Fibroblast of the aortic adventitia (primary cell): ENCODE measurements around the gene GOLGA7B. TPM values are rescaled to one million over a fixed set of nuclear protein-coding genes. Genes with fewer than 3 reads are reported as not detected.

Experiments
- DNase-seq: peaks from one replicate; pipeline ENCODE4 v3.0.0-alpha.2; 2010; ENCODE audit warnings: low read depth
- H3K4me3 ChIP-seq: 2 replicates; pipeline ENCODE4 v1.5.1; 2011; ENCODE audit warnings: low read depth, mild to moderate bottlenecking, control low read depth, low read length, moderate library complexity
- total RNA-seq: library from RNA; depleted of rRNA; stranded (reverse); fragments of >200 nt; gene quantifications from 2 replicates; pipeline ENCODE4 v1.2.3, GENCODE V29; 2012; ENCODE audit warnings: low replicate concordance
- TF ChIP-seq, protein P1 (sequence below): IDR thresholded peaks from 2 replicates; pipeline ENCODE4 v1.5.1; 2011; ENCODE audit warnings: mild to moderate bottlenecking, low read length, control low read depth, inconsistent platforms; ENCODE audit not compliant: insufficient read depth

Gene GOLGA7B
- total RNA-seq, 1 donor, result not detected

DNA sequence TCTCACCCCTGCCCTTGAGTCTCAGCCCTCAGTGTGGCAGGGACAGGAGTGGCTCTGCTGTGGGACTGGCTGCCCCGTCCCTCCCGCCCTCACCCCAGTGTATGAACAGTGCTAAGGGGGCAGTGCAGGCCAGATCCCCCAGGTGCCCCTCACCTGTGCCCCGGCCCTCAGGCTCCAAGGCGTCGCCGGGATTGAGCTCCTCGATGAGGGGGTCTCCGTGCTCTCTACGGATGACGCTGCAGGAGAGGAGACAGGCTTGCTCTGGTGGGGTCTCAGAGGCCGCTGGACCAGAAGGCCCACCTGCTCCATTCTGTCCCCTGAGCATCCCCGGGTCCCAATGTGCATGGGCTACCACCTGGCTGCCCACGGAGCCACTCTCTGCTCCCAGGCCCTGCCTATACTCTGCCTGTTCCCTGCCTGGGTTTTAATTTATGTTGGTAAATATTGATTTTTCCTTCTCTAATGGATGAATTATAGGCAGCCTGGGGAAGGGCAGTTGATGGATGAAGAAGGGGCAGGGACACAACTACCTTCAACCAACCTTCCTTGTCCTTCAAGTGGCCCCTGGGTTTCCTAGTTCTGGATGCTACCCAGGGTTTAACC lies 47.2 kb downstream of the GOLGA7B start:
- TF ChIP-seq, protein P1, sequence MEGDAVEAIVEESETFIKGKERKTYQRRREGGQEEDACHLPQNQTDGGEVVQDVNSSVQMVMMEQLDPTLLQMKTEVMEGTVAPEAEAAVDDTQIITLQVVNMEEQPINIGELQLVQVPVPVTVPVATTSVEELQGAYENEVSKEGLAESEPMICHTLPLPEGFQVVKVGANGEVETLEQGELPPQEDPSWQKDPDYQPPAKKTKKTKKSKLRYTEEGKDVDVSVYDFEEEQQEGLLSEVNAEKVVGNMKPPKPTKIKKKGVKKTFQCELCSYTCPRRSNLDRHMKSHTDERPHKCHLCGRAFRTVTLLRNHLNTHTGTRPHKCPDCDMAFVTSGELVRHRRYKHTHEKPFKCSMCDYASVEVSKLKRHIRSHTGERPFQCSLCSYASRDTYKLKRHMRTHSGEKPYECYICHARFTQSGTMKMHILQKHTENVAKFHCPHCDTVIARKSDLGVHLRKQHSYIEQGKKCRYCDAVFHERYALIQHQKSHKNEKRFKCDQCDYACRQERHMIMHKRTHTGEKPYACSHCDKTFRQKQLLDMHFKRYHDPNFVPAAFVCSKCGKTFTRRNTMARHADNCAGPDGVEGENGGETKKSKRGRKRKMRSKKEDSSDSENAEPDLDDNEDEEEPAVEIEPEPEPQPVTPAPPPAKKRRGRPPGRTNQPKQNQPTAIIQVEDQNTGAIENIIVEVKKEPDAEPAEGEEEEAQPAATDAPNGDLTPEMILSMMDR, result no peak
- DNase-seq, result no peak
- no peak overlapping the region for H3K4me3 ChIP-seq

DNA sequence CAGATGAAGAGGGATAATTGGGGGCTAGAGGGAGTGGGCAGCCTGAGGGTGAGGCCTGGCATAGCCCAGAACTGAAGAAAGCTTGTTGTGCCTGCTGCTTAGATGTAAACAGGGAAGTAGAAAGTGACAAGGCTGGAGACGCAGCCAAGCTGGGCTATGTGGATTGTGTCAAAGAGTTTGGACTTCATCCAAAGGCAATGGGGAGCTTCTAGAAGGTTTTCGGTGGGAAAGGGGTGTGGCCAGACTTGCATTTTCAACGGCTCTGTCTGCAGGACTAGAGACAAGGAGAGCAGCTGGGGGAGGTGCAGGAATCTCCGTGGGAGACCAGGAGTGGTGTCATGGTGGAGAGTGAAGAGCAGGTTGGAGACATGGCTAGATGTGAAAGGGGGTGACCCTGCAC lies 48.8 kb downstream of the GOLGA7B start:
- TF ChIP-seq, protein P1, result no peak
- no peak for DNase-seq
- H3K4me3 ChIP-seq, result no peak overlapping the region

DNA sequence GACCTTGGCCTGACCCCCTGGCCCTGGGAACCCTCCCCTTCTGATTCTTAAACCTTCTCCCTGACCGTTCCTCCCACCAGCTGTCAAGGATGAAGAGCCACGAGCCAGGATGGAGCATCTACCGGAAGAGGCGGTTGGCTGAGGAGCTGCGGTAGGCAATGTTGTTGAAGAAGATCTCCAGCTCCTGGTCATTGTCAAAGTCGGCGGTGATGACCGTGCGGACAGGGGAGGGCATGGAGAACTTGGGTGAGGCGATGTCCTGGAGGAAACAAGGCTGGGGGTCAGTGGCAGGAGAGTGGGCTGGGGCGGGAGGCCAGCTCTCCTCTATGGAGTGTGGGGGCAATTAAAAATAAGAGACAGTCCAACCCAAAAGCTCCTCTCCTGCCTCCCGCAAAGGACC lies 51.7 kb downstream of the GOLGA7B start:
- no peak overlapping the region for H3K4me3 ChIP-seq
- DNase-seq, result no peak
- TF ChIP-seq, protein P1, result no peak

DNA sequence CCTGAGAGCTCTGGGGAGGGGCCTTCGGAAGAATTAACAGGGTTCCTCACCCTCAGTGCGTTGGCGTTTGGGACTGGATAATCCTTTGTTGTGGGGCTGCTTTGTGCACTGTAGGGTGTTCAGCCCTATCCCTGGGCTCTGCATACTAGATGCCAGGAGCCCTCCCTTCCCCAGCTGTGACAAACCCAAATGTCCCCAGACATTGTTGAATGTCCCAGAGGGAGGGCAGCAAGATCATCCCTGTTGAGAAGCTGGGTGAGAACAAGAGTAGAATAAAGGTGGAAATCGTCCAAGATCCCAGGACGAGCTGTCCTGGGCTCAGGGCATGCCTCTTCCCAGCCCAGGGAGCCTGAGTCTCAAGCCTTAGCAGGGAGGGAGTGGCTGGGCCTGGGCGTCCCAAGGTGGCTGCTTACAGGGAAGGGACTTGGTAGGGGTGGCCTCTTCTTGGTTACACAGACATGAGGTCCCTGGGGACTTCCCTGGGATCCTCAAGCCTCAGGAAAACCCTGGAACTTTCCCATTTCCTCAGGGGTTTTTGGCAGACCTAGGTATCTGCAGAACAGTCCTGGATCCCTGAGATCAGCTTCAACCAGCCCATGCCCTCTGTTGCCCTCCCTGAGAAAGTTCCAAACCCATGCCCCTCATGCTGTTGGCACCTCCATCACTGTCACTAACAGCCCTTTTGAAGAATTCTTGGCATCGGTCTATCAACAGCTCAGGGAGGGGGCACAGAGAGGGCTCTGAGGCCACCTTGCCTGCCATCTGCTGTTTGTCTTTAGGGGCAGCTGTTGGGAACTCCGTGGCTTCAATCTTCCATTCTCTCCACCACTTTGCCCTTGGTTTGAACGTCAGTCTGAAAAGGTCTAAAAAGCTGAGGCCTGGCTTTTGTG lies 53.7 kb downstream of the GOLGA7B start:
- DNase-seq, result no peak
- TF ChIP-seq, protein P1, result no peak
- no peak overlapping the region for H3K4me3 ChIP-seq

DNA sequence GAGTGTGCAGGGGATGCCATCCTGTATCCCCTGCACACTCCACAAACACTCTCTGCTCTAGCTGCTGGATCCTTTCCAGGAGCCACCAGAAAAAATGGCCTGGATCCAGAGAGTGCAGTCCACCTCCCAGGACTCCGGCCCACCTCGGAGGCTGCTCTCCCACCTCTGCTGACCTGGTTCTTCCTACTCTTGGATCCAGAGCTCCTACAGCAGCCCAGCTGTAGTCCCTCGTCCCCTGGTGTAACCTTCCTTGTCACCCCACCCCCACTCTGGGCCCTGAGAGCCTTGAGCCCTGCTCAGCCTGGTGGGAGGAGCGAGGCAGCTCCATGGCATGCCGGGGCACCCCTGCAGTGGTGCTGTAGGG lies 54.4 kb downstream of the GOLGA7B start:
- TF ChIP-seq, protein P1, result no peak
- no peak overlapping the region for H3K4me3 ChIP-seq
- no peak for DNase-seq

DNA sequence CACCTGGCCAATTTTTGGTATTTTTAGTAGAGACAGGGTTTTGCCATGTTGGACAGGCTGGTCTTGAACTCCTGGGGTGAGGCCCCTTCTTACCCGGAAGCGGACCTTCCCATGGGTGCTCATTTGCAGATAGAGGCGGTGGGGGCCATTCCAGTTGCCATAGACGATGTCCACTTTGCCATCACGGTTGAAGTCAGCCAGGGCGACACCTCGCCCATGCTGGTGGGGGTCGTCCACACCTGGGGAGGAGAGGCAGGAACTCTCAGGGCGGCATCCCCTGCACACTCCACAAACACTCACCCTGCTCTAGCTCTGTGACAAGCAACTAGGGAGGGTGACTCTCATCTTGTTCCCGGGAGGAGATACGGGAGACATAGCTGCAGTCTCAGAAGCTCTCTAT lies 54.9 kb downstream of the GOLGA7B start:
- no peak overlapping the region for H3K4me3 ChIP-seq
- no peak for DNase-seq
- TF ChIP-seq, protein P1, result no peak

DNA sequence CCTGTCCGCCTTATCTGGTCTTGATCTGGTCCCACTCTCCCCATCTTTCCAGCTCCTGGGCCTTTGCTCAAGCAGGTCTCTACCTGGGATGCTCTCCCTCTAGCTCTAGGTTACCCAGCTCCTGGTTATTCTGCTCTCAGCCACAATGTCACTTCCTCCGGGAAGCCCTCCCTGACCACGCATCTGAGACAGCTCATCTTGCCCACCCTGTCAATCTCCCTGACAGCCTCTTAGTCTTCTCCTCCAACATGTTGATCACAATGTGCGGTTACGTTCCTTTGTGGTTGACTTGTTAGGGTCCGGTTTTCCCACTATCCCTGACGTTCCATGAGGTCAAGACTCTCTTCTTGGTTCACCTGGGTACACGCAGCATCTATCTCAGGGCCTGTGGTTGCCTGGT lies 55.6 kb downstream of the GOLGA7B start:
- DNase-seq, result no peak
- TF ChIP-seq, protein P1, result no peak
- H3K4me3 ChIP-seq, result no peak overlapping the region
